HG02623 (cell line): ENCODE results near the gene KLHL6.

ENCODE experiments used
- ATAC-seq: cut with Tn5 transposase; IDR thresholded peaks from one replicate; pipeline ENCODE4 v1.9.1; 2021; ENCODE audit warnings: moderate library complexity; ENCODE audit not compliant: unreplicated experiment

KLHL6 gene

GRCh38 chr3:183566880-183567279 is 11.4 kb upstream of the KLHL6 start:
- no peak for ATAC-seq

GRCh38 chr3:183564046-183564445 is 8.5 kb upstream of the KLHL6 start:
- no peak for ATAC-seq

GRCh38 chr3:183563536-183563874 is 8.0 kb upstream of the KLHL6 start:
- ATAC-seq = no peak

GRCh38 chr3:183560607-183561006 is 5.1 kb upstream of the KLHL6 start:
- no peak for ATAC-seq

GRCh38 chr3:183558495-183558894 is 3.0 kb upstream of the KLHL6 start:
- ATAC-seq = no peak

- ATAC-seq = no peak
Measured at GRCh38 chr3:183556722-183557121, 1.2 kb upstream of the KLHL6 start.

- ATAC-seq = peak; percentile 40
Measured at GRCh38 chr3:183554377-183554776, 1.1 kb downstream of the KLHL6 start.

- no peak for ATAC-seq
Measured at GRCh38 chr3:183553334-183554026, 2.0 kb downstream of the KLHL6 start.

- ATAC-seq = no peak
Measured at GRCh38 chr3:183551930-183552329, 3.6 kb downstream of the KLHL6 start.

- no peak for ATAC-seq
Measured at GRCh38 chr3:183548262-183548769, 7.2 kb downstream of the KLHL6 start.

- no peak for ATAC-seq
Measured at GRCh38 chr3:183546625-183547024, 8.9 kb downstream of the KLHL6 start.

- ATAC-seq = no peak
Measured at GRCh38 chr3:183545708-183546107, 9.8 kb downstream of the KLHL6 start.

GRCh38 chr3:183542355-183542754 is 13.2 kb downstream of the KLHL6 start:
- ATAC-seq = no peak

GRCh38 chr3:183541738-183542137 is 13.8 kb downstream of the KLHL6 start:
- ATAC-seq = no peak

- no peak for ATAC-seq
Measured at GRCh38 chr3:183541235-183541655, 14.3 kb downstream of the KLHL6 start.

GRCh38 chr3:183540501-183541234 is 14.8 kb downstream of the KLHL6 start:
- no peak for ATAC-seq

- ATAC-seq = no peak
Measured at GRCh38 chr3:183539811-183540210, 15.7 kb downstream of the KLHL6 start.

GRCh38 chr3:183538486-183538885 is 17.0 kb downstream of the KLHL6 start:
- no peak for ATAC-seq

GRCh38 chr3:183537295-183537730 is 18.2 kb downstream of the KLHL6 start:
- no peak for ATAC-seq

- ATAC-seq = peak; percentile 67
Measured at GRCh38 chr3:183536238-183536880, 19.1 kb downstream of the KLHL6 start.

- ATAC-seq = no peak
Measured at GRCh38 chr3:183534249-183534648, 21.3 kb downstream of the KLHL6 start.
